IMR-90 (cell line): ENCODE measurements around the gene PLGRKT. TPM values are rescaled to one million over a fixed set of nuclear protein-coding genes. Genes with fewer than 3 reads are reported as not detected.

ENCODE experiments used
- ATAC-seq: fragments of 200-7000 bp; cut with Tn5 transposase; 2 replicates; pipeline ENCODE4 v1.9.1; 2020; ENCODE audit warnings: low read depth, mild to moderate bottlenecking, moderate library complexity
- BruUV-seq: library from RNA; stranded (reverse); fragments of 400-500 nt; replicated peaks from 2 replicates; lab custom pipeline; 2021; lab: Mats Ljungman, UMichigan
- CTCF ChIA-PET: fragments of 300-600 bp; formaldehyde crosslinking; extraction: SDS; loops from one replicate; lab custom pipeline; 2021; ENCODE audit warnings: antibody characterized with exemption; lab: Yijun Ruan, JAX
- POLR2A ChIA-PET: fragments of 300-600 bp; sonication (Branson Sonifier 250); formaldehyde crosslinking; loops from one replicate; lab custom pipeline; 2022; ENCODE audit warnings: antibody characterized with exemption; ENCODE audit not compliant: unreplicated experiment; lab: Charles Lee
- DNase-seq: peaks from one replicate; pipeline ENCODE4 v3.0.0; 2013
- H2AFZ ChIP-seq: replicated peaks from 2 replicates; pipeline ENCODE3; 2013; ENCODE audit warnings: low read length, mild to moderate bottlenecking; ENCODE audit not compliant: poor library complexity
- H2AK5ac ChIP-seq: 2 replicates; pipeline ENCODE4 v1.6.1; 2013; ENCODE audit warnings: low read depth, low read length, inconsistent platforms
- H2AK9ac ChIP-seq: replicated peaks from 2 replicates; pipeline ENCODE3; 2013; ENCODE audit warnings: mild to moderate bottlenecking, low read depth, low read length, moderate library complexity; ENCODE audit not compliant: poor library complexity
- H2BK120ac ChIP-seq: 2 replicates; pipeline ENCODE4 v1.6.1; 2013; ENCODE audit warnings: low read depth, low read length, inconsistent platforms
- H2BK15ac ChIP-seq: 3 replicates; pipeline ENCODE4 v1.6.1; 2013; ENCODE audit warnings: low read depth, low read length, inconsistent platforms
- H2BK20ac ChIP-seq: 2 replicates; pipeline ENCODE4 v1.6.1; 2013; ENCODE audit warnings: low read depth, mild to moderate bottlenecking, inconsistent platforms, low read length, moderate library complexity
- H2BK5ac ChIP-seq: 2 replicates; pipeline ENCODE4 v1.6.1; 2013; ENCODE audit warnings: mild to moderate bottlenecking, low read depth, low read length, inconsistent platforms; ENCODE audit not compliant: poor library complexity, severe bottlenecking
- H3K14ac ChIP-seq: replicated peaks from 2 replicates; pipeline ENCODE4 v1.6.1; 2013; ENCODE audit warnings: low read depth, low read length, inconsistent platforms
- H3K18ac ChIP-seq: 2 replicates; pipeline ENCODE4 v1.6.1; 2013; ENCODE audit warnings: low read depth, low read length, control low read depth
- H3K23ac ChIP-seq: 2 replicates; pipeline ENCODE4 v1.6.1; 2013; ENCODE audit warnings: low read depth, low read length, inconsistent platforms
- H3K27ac ChIP-seq: 2 replicates; pipeline ENCODE4 v1.5.1; 2013; ENCODE audit warnings: mild to moderate bottlenecking, control low read depth, low read length; ENCODE audit not compliant: insufficient read depth
- H3K27me3 ChIP-seq: 2 replicates; pipeline ENCODE4 v1.6.1; 2013; ENCODE audit warnings: low read length; ENCODE audit not compliant: control insufficient read depth, insufficient read depth
- H3K36me3 ChIP-seq: 2 replicates; pipeline ENCODE4 v1.6.1; 2013; ENCODE audit warnings: low read length, mixed read lengths; ENCODE audit not compliant: control insufficient read depth, insufficient read depth
- H3K4ac ChIP-seq: 2 replicates; pipeline ENCODE4 v1.6.1; 2013; ENCODE audit warnings: low read depth, low read length, inconsistent platforms
- H3K4me1 ChIP-seq: 2 replicates; pipeline ENCODE4 v1.6.1; 2013; ENCODE audit warnings: low read length, mixed read lengths; ENCODE audit not compliant: control insufficient read depth, insufficient read depth
- H3K4me2 ChIP-seq: 2 replicates; pipeline ENCODE4 v1.6.1; 2013; ENCODE audit warnings: low read depth, mild to moderate bottlenecking, control low read depth, low read length, moderate library complexity
- H3K4me3 ChIP-seq: 2 replicates; pipeline ENCODE4 v1.5.1; 2013; ENCODE audit warnings: low read depth, mild to moderate bottlenecking, control low read depth, low read length, moderate library complexity; ENCODE audit not compliant: insufficient read depth
- H3K56ac ChIP-seq: 2 replicates; pipeline ENCODE4 v1.6.1; 2013; ENCODE audit warnings: low read length, inconsistent platforms; ENCODE audit not compliant: insufficient read depth; ENCODE audit errors: extremely low read depth
- H3K79me1 ChIP-seq, 2 experiments: 2 replicates each; pipeline ENCODE4 v1.6.1; 2013; ENCODE audit warnings: low read length in 2 of 2, inconsistent platforms in 1 of 2, low read depth in 1 of 2
- H3K9ac ChIP-seq: 2 replicates; pipeline ENCODE4 v1.6.1; 2013; ENCODE audit warnings: low read depth, low read length, control low read depth
- H3K9me1 ChIP-seq: 2 replicates; pipeline ENCODE4 v1.6.1; 2013; ENCODE audit warnings: low read length, inconsistent platforms; ENCODE audit not compliant: insufficient read depth
- H3K9me3 ChIP-seq: 2 replicates; pipeline ENCODE4 v1.6.1; 2013; ENCODE audit warnings: low read length; ENCODE audit not compliant: control insufficient read depth, insufficient read depth
- H4K20me1 ChIP-seq: 2 replicates; pipeline ENCODE4 v1.6.1; 2013; ENCODE audit warnings: low read length, inconsistent platforms; ENCODE audit not compliant: insufficient read depth
- H4K5ac ChIP-seq: 2 replicates; pipeline ENCODE4 v1.6.1; 2013; ENCODE audit warnings: mild to moderate bottlenecking, low read depth, low read length, control low read depth
- H4K8ac ChIP-seq, 2 experiments: 2 replicates each; pipeline ENCODE4 v1.6.1; 2013; ENCODE audit warnings: low read depth in 2 of 2, low read length in 2 of 2, control low read depth in 1 of 2, inconsistent platforms in 1 of 2
- H4K91ac ChIP-seq: 2 replicates; pipeline ENCODE4 v1.6.1; 2013; ENCODE audit warnings: low read depth, low read length, inconsistent platforms; ENCODE audit not compliant: insufficient read depth
- BHLHE40 ChIP-seq: fragments of 150-350 bp; IDR thresholded peaks from 2 replicates; pipeline ENCODE4 v1.6.1; 2016; ENCODE audit warnings: mild to moderate bottlenecking, low read depth, low read length
- FOS ChIP-seq: fragments of 150-350 bp; IDR thresholded peaks from 2 replicates; pipeline ENCODE4 v1.6.1; 2016; ENCODE audit warnings: low read depth, low read length
- MAFK ChIP-seq: IDR thresholded peaks from 2 replicates; pipeline ENCODE4 v1.6.1; 2012; ENCODE audit warnings: low read depth, low read length, improper control_type of control experiment
- MXI1 ChIP-seq: IDR thresholded peaks from 2 replicates; pipeline ENCODE4 v1.6.1; 2012; ENCODE audit warnings: low read depth, mild to moderate bottlenecking, low read length, moderate library complexity, borderline replicate concordance
- NFE2L2 ChIP-seq: fragments of 150-350 bp; IDR thresholded peaks from 2 replicates; pipeline ENCODE4 v1.6.1; 2016; ENCODE audit warnings: low read depth, mild to moderate bottlenecking, low read length
- RAD21 ChIP-seq: IDR thresholded peaks from 2 replicates; pipeline ENCODE4 v1.6.1; 2012; ENCODE audit warnings: low read length, improper control_type of control experiment
- SMC3 ChIP-seq: fragments of 150-350 bp; IDR thresholded peaks from 2 replicates; pipeline ENCODE4 v1.6.1; 2016; ENCODE audit warnings: low read depth, mild to moderate bottlenecking, antibody characterized with exemption, low read length, moderate library complexity
- WGBS, 2 experiments: methylation state at CpG; one replicate each; pipeline versions ENCODE4 v1.1.5 to v1.1.7; 2013; ENCODE audit warnings: missing lambda C conversion rate in 2 of 2; ENCODE audit not compliant: insufficient read length in 1 of 2; ENCODE audit errors: extremely low coverage in 2 of 2; 5-methylcytosine and 5-hydroxymethylcytosine counted together
- dilution Hi-C: fragments of 300-500 bp; cut with HindIII; formaldehyde crosslinking; loops from one replicate; pipeline ENCODE4 v1.14.3; 2018; ENCODE audit warnings: low sequenced_read_pairs; ENCODE audit not compliant: unreplicated experiment
- in situ Hi-C: fragments of 300-500 bp; cut with MboI; formaldehyde crosslinking; loops from 3 replicates; pipeline ENCODE4 v1.14.3; 2019; ENCODE audit warnings: low sequenced_read_pairs, inconsistent platforms, mixed read lengths
- intact Hi-C: fragments of 100-400 bp; cut with micrococcal nuclease; formaldehyde crosslinking; loops from 2 replicates; pipeline ENCODE4 v1.10.0; 2022
- polyA plus RNA-seq, 3 experiments: library from polyadenylated mRNA; depleted of rRNA; stranded (reverse); fragments of >200 nt; gene quantifications; 2 replicates each; pipeline ENCODE4 v1.2.3, GENCODE V29; 2012; ENCODE audit warnings: low replicate concordance in 1 of 3
- total RNA-seq: library from RNA; depleted of rRNA; stranded (reverse); fragments of >200 nt; gene quantifications from 2 replicates; pipeline ENCODE4 v1.2.3, GENCODE V29; 2012

Gene PLGRKT
- total and polyA plus RNA-seq, 2 of the 4 experiments (the other 2 are of a cell fraction) = 10.8 to 12.7 TPM

GRCh38 chr9:5389109-5389732, 48.5 kb downstream of the PLGRKT start:
- H4K91ac ChIP-seq = no peak overlapping the region
- H3K9me3 ChIP-seq = no peaks in the 10 kb centered on the region
- H3K79me1 ChIP-seq = no peaks in the 10 kb centered on the region
- H3K9me1 ChIP-seq = no peaks in the 10 kb centered on the region; the same call in 1 of the 2 replicates
- H2AK5ac ChIP-seq = no peak overlapping the region
- no peak overlapping the region for H3K14ac ChIP-seq
- no peak overlapping the region for H2BK20ac ChIP-seq
- dilution Hi-C loops (no loop called here), intact Hi-C loops (no loop called here), in situ Hi-C loops (no loop called here)
- no peak overlapping the region for H2BK5ac ChIP-seq
- ATAC-seq = peak; percentile 61
- H3K4me3 ChIP-seq = no peak overlapping the region
- no peaks in the 10 kb centered on the region for H3K36me3 ChIP-seq
- no peak overlapping the region for H4K5ac ChIP-seq
- DNase-seq = peak; percentile 91
- H2BK15ac ChIP-seq = no peak overlapping the region
- no peaks in the 10 kb centered on the region for H4K20me1 ChIP-seq
- TF ChIP-seq BHLHE40 = no peak; the same call in 1 of the 2 replicates
- TF ChIP-seq NFE2L2 = no peak
- TF ChIP-seq MAFK = no peak; the same call in 1 of the 2 replicates
- no peak for TF ChIP-seq RAD21
- no peak for TF ChIP-seq FOS
- TF ChIP-seq SMC3 = no peak
- TF ChIP-seq MXI1 = 0 out of 2 replicates have a peak, but pooled peaks have one; percentile 20
- ChIA-PET POLR2A (no interaction called here), CTCF (interaction anchor here (0.6 kb wide), 1 partner anchor 733 kb away, joined by 4 read pairs; no protein-coding TSS in a partner anchor)
- H3K27ac ChIP-seq = no peak overlapping the region
- no peak overlapping the region for H3K23ac ChIP-seq
- no peak overlapping the region for H2BK120ac ChIP-seq
- WGBS, 2 experiments = 100% methylated on average over 1 of the region's 3 CpGs; no CpG with 5 or more reads in 1 of the 2 experiments
- no TSS peak for BruUV-seq
- no peak overlapping the region for H4K8ac ChIP-seq
- peaks cover 6% of the 10 kb centered on the region for H3K4me1 ChIP-seq
- no peaks in the 10 kb centered on the region for H3K27me3 ChIP-seq
- H3K4ac ChIP-seq = no peak overlapping the region
- H3K9ac ChIP-seq = no peak overlapping the region
- no peak overlapping the region; the same call in 1 of the 2 replicates for H3K4me2 ChIP-seq
- no peak overlapping the region for H3K18ac ChIP-seq
- H2AFZ ChIP-seq = no peak overlapping the region
- H2AK9ac ChIP-seq = no peak overlapping the region
- no peak overlapping the region for H3K56ac ChIP-seq
